HL-60 (cell line): Measurements from ENCODE around the gene TNFSF8.

ENCODE experiments used
- POLR2AphosphoS5 ChIP-seq: IDR thresholded peaks from 2 replicates; pipeline ENCODE4 v1.6.1; 2012; ENCODE audit warnings: low read depth
- TF ChIP-seq, protein P1 (sequence below): IDR thresholded peaks from one replicate; pipeline ENCODE4 v1.5.1; 2011; ENCODE audit warnings: low read length, control low read depth, inconsistent platforms; ENCODE audit not compliant: insufficient read depth

DNA sequence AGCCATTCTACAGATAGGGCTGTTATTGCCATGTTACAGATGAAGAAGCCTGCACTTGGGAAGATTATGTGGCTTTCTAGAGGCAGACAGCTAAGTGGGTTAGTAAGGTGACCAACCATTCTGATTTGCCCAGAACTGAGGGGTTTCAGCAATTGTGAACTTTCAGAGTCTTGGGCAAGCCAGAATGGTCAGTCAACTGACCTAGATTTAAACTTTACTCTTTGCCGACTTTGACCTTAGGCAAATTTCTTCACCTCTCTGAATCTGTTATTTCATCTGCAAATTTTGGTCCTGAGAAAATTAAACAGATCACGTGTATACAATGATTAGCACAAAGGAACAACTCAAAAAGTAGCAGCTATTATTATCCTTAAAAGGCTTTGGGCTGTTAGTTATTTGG, 20.4 kb upstream of the TNFSF8 start:
- TF ChIP-seq POLR2AphosphoS5, result no peak
- TF ChIP-seq, protein P1, sequence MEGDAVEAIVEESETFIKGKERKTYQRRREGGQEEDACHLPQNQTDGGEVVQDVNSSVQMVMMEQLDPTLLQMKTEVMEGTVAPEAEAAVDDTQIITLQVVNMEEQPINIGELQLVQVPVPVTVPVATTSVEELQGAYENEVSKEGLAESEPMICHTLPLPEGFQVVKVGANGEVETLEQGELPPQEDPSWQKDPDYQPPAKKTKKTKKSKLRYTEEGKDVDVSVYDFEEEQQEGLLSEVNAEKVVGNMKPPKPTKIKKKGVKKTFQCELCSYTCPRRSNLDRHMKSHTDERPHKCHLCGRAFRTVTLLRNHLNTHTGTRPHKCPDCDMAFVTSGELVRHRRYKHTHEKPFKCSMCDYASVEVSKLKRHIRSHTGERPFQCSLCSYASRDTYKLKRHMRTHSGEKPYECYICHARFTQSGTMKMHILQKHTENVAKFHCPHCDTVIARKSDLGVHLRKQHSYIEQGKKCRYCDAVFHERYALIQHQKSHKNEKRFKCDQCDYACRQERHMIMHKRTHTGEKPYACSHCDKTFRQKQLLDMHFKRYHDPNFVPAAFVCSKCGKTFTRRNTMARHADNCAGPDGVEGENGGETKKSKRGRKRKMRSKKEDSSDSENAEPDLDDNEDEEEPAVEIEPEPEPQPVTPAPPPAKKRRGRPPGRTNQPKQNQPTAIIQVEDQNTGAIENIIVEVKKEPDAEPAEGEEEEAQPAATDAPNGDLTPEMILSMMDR, result no peak
